Fibroblast of the aortic adventitia (primary cell): ENCODE results near the gene OR52R1. TPM values are rescaled to one million over a fixed set of nuclear protein-coding genes. Genes with fewer than 3 reads are reported as not detected.
"Not testable (repeated sequence)": the region's sequence is repeated elsewhere in the genome, so short reads cannot be mapped to it uniquely, and the experiment has no call there.

Source experiments
- DNase-seq: peaks from one replicate; pipeline ENCODE4 v3.0.0-alpha.2; 2010; ENCODE audit warnings: low read depth
- H3K4me3 ChIP-seq: 2 replicates; pipeline ENCODE4 v1.5.1; 2011; ENCODE audit warnings: low read depth, mild to moderate bottlenecking, control low read depth, low read length, moderate library complexity
- CTCF ChIP-seq: IDR thresholded peaks from 2 replicates; pipeline ENCODE4 v1.5.1; 2011; ENCODE audit warnings: mild to moderate bottlenecking, low read length, control low read depth, inconsistent platforms; ENCODE audit not compliant: insufficient read depth
- total RNA-seq: library from RNA; depleted of rRNA; stranded (reverse); fragments of >200 nt; gene quantifications from 2 replicates; pipeline ENCODE4 v1.2.3, GENCODE V29; 2012; ENCODE audit warnings: low replicate concordance

The OR52R1 gene
- total RNA-seq, 1 donor, result not detected

DNA sequence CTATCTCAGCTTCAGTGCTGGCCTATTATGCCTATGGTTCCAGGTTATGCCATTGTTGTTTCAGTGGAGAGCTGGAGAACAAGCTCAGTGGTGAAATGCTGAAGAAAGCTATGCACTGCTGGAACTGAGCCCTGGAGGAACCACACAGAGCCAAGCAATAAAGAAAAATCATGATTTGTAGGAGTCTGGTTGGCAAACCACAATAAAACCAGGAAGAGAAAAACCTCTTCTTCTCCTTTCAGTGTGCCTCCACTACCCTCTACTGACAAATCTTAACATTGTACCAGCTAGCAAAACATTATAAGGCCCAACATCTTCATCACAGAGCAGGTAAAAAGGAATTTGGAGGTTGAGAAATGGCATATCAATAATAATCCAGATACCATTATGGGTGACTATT lies 22.2 kb upstream of the OR52R1 start:
- no peak overlapping the region for H3K4me3 ChIP-seq
- DNase-seq, result no peak
- no peak for TF ChIP-seq CTCF

DNA sequence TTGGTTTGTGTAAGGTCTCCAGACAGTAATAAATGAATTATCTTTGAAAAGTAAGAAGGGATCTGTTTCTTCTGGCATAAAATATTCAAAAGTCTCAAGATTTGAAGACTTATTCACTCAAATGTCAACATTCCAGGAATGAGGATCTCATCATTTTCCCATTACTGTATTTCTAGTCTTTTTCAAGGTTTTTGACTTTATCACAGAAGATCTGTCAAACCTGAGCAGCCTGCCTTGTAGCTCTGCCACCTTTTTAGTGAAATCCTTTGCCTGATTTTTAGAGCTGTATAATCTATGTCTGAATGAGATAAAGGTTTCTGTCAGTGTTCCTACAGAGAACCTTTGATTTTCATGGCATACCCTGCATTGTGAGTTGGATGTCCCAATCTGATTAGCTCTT lies 21.0 kb upstream of the OR52R1 start:
- no peak for DNase-seq
- H3K4me3 ChIP-seq, result no peak overlapping the region
- TF ChIP-seq CTCF, result no peak

DNA sequence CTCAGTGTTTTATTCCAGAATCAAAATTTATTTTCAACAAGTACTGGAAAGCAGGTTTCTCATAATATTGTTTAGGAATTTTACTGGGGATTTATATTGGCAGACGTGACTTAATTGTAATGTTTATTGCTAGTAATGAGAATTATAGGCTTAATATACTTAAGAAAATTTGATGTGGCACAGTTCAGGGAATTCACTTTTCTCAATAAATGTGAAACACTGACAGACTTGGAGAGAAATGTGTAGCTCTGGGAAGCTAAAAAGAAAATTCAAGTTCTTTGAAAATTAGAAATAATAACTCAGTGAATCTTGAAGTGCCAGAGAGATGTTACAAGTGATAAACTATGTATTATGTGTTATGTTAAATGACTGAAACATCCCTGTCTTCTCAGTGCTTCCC lies 16.8 kb upstream of the OR52R1 start, which contains the start of gene OR51F2:
OR51F2 (plus strand) TSS at position 301 of the 400 bp plus-strand sequence. CDS start 101 bp downstream, outside the sequence.
- H3K4me3 ChIP-seq, result no peak within 1 kb of the TSS
- DNase-seq, result no peak
- TF ChIP-seq CTCF, result no peak

DNA sequence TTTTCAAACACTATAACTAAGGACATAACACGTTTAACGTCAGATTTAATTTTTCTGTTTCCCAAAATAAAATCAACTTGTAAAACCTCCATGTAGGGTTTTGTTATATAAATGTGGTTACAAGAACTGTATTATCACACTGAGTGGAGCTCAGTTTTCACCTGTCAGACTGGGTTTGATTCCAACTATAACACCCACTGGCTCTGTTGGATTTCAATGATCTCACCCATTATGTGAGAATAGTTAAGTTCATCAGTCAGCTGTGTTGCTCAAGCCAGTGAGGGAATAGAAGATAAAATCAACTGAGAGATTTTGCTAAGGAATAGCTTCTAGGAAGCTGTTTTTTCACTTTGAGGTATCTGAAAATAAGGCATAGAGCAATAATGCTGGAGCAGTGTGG lies 5.1 kb upstream of the OR52R1 start:
- H3K4me3 ChIP-seq, result no peak overlapping the region
- DNase-seq, result no peak
- no peak for TF ChIP-seq CTCF

GRCh38 chr11:4808476-4808875 lies 4.3 kb upstream of the OR52R1 start:
- TF ChIP-seq CTCF, result no peak
- no peak for DNase-seq
- H3K4me3 ChIP-seq, result no peak overlapping the region

DNA sequence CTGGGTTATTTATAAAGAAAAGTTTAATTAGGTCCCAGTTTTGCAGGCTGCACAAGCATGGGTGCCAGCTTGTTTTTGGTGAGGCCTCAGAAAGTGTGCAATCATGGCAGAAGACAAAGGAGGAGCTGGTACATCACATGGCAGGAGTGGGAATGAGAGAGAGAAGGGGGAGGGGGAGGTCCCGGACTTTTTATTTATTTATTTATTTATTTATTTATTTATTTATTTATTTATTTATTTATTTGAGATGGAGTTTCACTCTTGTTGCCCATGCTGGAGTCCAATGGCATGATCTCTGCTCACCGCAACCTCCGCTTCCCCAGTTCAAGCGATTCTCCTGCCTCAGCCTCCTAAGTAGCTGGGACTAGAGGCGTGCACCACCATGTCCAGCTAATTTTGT lies 2.9 kb downstream of the OR52R1 start:
- H3K4me3 ChIP-seq, DNase-seq: not testable (repeated sequence)

- TF ChIP-seq CTCF, result no peak
- H3K4me3 ChIP-seq, result no peak overlapping the region
- DNase-seq, result no peak
Measured at GRCh38 chr11:4798427-4799183, 5.6 kb downstream of the OR52R1 start.
